ENCODE results near the gene TTC28.

Gene TTC28

GRCh38 chr22:28151151-28151816 is 528.4 kb downstream of the TTC28 start:
- H3K27me3 ChIP-seq (ENCODE audit: insufficient read depth, low read length, poor library complexity, severe bottlenecking) = no peaks in the 10 kb centered on the region
- no peaks in the 10 kb centered on the region for H4K20me1 ChIP-seq (ENCODE audit: insufficient read depth, low read length, poor library complexity, severe bottlenecking)
- H3K79me2 ChIP-seq (ENCODE audit: insufficient read depth, low read length) = peaks cover 39% of the 10 kb centered on the region
- no peak overlapping the region for H3K4me3 ChIP-seq (ENCODE audit: low read length, poor library complexity, severe bottlenecking)
- no peaks in the 10 kb centered on the region for H3F3A ChIP-seq (ENCODE audit: low read depth)
- H3K4me2 ChIP-seq (ENCODE audit: low read depth, low read length, poor library complexity, severe bottlenecking) = no peak overlapping the region
- TF ChIP-seq CTCF (conservative IDR thresholded peaks at IDR 0.05; ENCODE audit: low read length) = no peak
- TF ChIP-seq EZH2phosphoT487 (IDR thresholded peaks at IDR 0.05; ENCODE audit: borderline replicate concordance) = no peak
- no peak overlapping the region for H3K9ac ChIP-seq (ENCODE audit: low read depth, low read length, poor library complexity, severe bottlenecking)
- peaks cover 35% of the 10 kb centered on the region; the same call in 1 of the 2 replicates for H3K36me3 ChIP-seq (ENCODE audit: insufficient read depth, low read length)
- no peaks in the 10 kb centered on the region for H3K9me2 ChIP-seq (replicated peaks; ENCODE audit: low read depth, low read length)
- no peak overlapping the region for H2AFZ ChIP-seq (ENCODE audit: low read length)
- no peaks in the 10 kb centered on the region for H3K4me1 ChIP-seq (ENCODE audit: insufficient read depth, low read length, poor library complexity, severe bottlenecking)
- H3K9me3 ChIP-seq (ENCODE audit: insufficient read depth, low read depth, low read length) = no peaks in the 10 kb centered on the region

GRCh38 chr22:28148816-28149465 is 530.7 kb downstream of the TTC28 start:
- TF ChIP-seq CTCF (conservative IDR thresholded peaks at IDR 0.05; ENCODE audit: low read length) (no peak), EZH2phosphoT487 (IDR thresholded peaks at IDR 0.05; ENCODE audit: borderline replicate concordance) (no peak)
- no peaks in the 10 kb centered on the region for H4K20me1 ChIP-seq (ENCODE audit: insufficient read depth, low read length, poor library complexity, severe bottlenecking)
- H3K9me3 ChIP-seq (ENCODE audit: insufficient read depth, low read depth, low read length) = no peaks in the 10 kb centered on the region
- H3K9me2 ChIP-seq (replicated peaks; ENCODE audit: low read depth, low read length) = no peaks in the 10 kb centered on the region
- H3K4me3 ChIP-seq (ENCODE audit: low read length, poor library complexity, severe bottlenecking) = no peak overlapping the region
- no peaks in the 10 kb centered on the region for H3K4me1 ChIP-seq (ENCODE audit: insufficient read depth, low read length, poor library complexity, severe bottlenecking)
- H3K4me2 ChIP-seq (ENCODE audit: low read depth, low read length, poor library complexity, severe bottlenecking) = no peak overlapping the region
- H3K79me2 ChIP-seq (ENCODE audit: insufficient read depth, low read length) = peaks cover 43% of the 10 kb centered on the region
- H3K9ac ChIP-seq (ENCODE audit: low read depth, low read length, poor library complexity, severe bottlenecking) = no peak overlapping the region
- H3K36me3 ChIP-seq (ENCODE audit: insufficient read depth, low read length) = peaks cover 28% of the 10 kb centered on the region; the same call in 1 of the 2 replicates
- H3K27me3 ChIP-seq (ENCODE audit: insufficient read depth, low read length, poor library complexity, severe bottlenecking) = no peaks in the 10 kb centered on the region
- H2AFZ ChIP-seq (ENCODE audit: low read length) = no peak overlapping the region
- no peaks in the 10 kb centered on the region for H3F3A ChIP-seq (ENCODE audit: low read depth)

GRCh38 chr22:28147401-28147800 is 532.2 kb downstream of the TTC28 start:
- Histone ChIP-seq H3K9ac (ENCODE audit: low read depth, low read length, poor library complexity, severe bottlenecking) (no peak overlapping the region), H3K36me3 (ENCODE audit: insufficient read depth, low read length) (peaks cover 28% of the 10 kb centered on the region; the same call in 1 of the 2 replicates), H3K27me3 (ENCODE audit: insufficient read depth, low read length, poor library complexity, severe bottlenecking) (no peaks in the 10 kb centered on the region), H3K9me3 (ENCODE audit: insufficient read depth, low read depth, low read length) (no peaks in the 10 kb centered on the region), H4K20me1 (ENCODE audit: insufficient read depth, low read length, poor library complexity, severe bottlenecking) (peaks cover 1% of the 10 kb centered on the region), H3K9me2 (replicated peaks; ENCODE audit: low read depth, low read length) (no peaks in the 10 kb centered on the region), H3F3A (ENCODE audit: low read depth) (no peaks in the 10 kb centered on the region), H2AFZ (ENCODE audit: low read length) (no peak overlapping the region), H3K4me1 (ENCODE audit: insufficient read depth, low read length, poor library complexity, severe bottlenecking) (peaks cover 8% of the 10 kb centered on the region), H3K4me3 (ENCODE audit: low read length, poor library complexity, severe bottlenecking) (no peak overlapping the region), H3K79me2 (ENCODE audit: insufficient read depth, low read length) (peaks cover 52% of the 10 kb centered on the region), H3K4me2 (ENCODE audit: low read depth, low read length, poor library complexity, severe bottlenecking) (no peak overlapping the region)
- TF ChIP-seq EZH2phosphoT487 (IDR thresholded peaks at IDR 0.05; ENCODE audit: borderline replicate concordance) (no peak), CTCF (conservative IDR thresholded peaks at IDR 0.05; ENCODE audit: low read length) (no peak)

All from Loucy (cell line).